Mucosa of stomach (tissue), 1 donor: Measurements from ENCODE around the gene BPIFB6.

ENCODE experiments used
- H3K27me3 ChIP-seq: one replicate; pipeline ENCODE4 v1.7.0; 2013; ENCODE audit warnings: mild to moderate bottlenecking, low read length; ENCODE audit not compliant: control insufficient read depth, insufficient read depth
- H3K36me3 ChIP-seq: one replicate; pipeline ENCODE4 v1.7.0; 2013; ENCODE audit warnings: low read length; ENCODE audit not compliant: control insufficient read depth, insufficient read depth
- H3K4me1 ChIP-seq: one replicate; pipeline ENCODE4 v1.7.0; 2013; ENCODE audit warnings: mild to moderate bottlenecking, low read length; ENCODE audit not compliant: control insufficient read depth, insufficient read depth
- H3K4me3 ChIP-seq: one replicate; pipeline ENCODE4 v1.7.0; 2013; ENCODE audit warnings: low read length
- H3K9ac ChIP-seq: one replicate; pipeline ENCODE4 v1.7.0; 2013; ENCODE audit warnings: mild to moderate bottlenecking, low read length, moderate library complexity
- H3K9me3 ChIP-seq: one replicate; pipeline ENCODE4 v1.7.0; 2013; ENCODE audit warnings: mild to moderate bottlenecking, low read length, moderate library complexity; ENCODE audit not compliant: control insufficient read depth
- donor health status: Pancreatic carcinoma.

BPIFB6 gene

DNA sequence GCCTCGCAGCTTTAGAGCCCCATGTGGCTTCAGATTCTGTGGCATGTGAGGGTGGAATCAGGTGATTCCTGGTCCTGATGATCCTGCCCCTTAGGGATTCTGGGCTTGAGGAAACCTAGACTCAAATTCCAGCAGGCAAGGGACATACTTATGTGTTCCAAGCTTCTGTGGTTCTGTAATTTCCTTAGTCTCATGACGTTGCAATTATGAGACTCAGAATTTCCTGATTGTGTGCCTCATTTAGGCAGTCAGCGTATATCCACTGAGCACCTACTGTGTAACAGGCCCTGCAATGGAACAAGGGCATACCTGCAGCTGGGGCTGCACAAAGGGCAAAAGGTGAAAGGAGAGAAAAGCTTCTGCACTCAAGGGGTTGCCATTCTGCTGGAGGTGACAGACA lies 36.4 kb downstream of the BPIFB6 start:
- Histone ChIP-seq H3K9me3 (no peaks in the 10 kb centered on the region), H3K4me1 (no peaks in the 10 kb centered on the region), H3K36me3 (no peaks in the 10 kb centered on the region), H3K4me3 (no peak overlapping the region), H3K9ac (no peak overlapping the region), H3K27me3 (no peaks in the 10 kb centered on the region)

DNA sequence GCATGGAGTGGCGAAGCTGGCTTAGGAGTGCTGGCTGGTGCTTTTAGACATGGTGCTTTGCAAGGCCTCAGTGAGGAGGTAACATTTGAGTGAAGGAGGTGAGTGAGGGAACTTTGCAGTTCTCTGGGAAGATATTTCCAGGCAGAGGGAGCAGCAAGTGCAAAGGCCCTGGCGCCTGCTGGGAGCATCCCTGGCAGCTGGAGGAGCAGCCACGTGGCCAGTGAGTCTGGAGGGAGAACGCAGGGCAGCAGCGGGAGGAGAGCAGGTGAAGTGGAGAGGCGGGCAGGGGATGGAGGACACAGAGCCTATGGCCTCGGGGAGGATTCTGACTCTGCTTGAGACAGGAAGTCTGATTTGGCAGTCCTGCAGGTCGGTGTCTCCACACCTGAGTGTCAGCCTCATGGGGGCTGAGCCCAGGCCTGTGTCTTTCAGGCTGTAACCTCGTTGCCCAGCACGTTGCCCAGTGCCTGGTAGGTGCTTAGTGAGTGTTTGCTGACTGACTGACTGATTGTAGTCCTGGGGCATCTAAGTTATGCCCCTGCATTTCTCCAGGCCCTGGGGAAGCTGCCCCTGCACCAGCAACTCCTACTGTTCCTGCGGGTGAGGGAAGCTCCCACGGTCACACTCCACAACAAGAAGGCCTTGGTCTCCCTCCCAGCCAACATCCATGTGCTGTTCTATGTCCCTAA lies 36.9 kb downstream of the BPIFB6 start:
- Histone ChIP-seq H3K36me3 (no peaks in the 10 kb centered on the region), H3K4me3 (no peak overlapping the region), H3K9me3 (no peaks in the 10 kb centered on the region), H3K9ac (no peak overlapping the region), H3K27me3 (no peaks in the 10 kb centered on the region), H3K4me1 (no peaks in the 10 kb centered on the region)

DNA sequence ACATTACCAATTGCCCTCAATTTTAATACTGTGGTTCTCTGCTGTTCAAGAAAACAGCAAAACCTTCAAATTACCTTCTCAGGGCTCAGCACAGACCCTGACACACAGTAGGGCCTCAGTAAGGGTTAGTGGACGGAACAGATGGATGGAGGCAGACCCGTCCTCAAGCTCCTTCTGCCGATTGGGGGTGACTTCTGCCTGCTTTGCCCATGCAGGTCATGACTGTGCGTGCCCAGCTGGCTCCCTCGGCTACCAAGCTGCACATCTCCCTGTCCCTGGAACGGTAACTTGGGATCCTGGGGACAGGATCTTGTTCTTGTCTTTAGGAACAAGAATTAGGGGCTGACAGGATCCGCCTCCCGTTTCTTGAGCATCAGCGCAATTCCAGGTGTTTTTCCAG lies 38.2 kb downstream of the BPIFB6 start:
- Histone ChIP-seq H3K27me3 (no peaks in the 10 kb centered on the region), H3K4me3 (no peak overlapping the region), H3K36me3 (no peaks in the 10 kb centered on the region), H3K9ac (no peak overlapping the region), H3K9me3 (no peaks in the 10 kb centered on the region), H3K4me1 (no peaks in the 10 kb centered on the region)

DNA sequence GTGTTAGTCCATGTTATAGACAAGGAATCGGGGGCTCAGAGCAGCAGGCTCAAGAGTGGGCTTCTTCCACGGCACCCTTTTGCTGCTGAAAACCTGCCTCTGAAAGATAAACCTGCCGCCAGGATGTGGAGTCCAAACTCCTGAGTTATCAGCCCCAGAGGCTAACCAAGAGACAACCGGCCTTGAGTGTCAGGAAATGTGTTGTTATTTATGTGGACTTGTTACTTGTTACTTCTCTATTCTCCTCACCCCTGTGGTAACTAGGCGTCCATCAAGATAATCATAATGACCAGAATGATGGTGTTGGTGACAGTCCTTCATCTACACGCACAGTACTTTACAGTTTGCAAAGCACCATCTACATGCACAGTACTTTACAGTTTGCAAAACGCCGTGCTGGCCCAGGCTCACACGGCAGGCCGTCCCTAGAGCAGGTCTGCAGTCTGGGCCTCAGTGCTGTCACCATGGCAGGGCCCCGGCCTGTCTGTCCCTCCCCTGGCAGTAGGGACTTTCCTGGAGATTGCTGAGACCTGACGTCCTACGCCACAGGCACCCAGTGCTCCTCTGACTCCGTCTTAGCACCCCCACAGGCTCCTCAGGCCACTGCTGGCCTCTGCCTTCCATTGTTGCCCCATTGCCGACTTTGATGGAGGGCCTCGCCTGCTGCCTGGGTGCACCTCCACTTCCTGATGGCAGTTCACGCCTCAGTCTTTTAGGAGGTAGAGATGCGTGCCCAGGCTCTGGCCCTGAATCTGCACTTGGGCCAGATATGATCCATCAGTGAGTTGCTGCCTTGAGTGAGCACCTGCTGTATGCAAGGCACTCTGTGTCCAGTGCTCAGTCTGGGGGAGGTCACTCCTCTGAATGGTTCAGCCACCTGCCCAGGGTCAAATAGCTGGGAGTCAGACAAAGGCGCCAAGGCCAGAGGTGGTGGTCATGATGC lies 38.9 kb downstream of the BPIFB6 start:
- Histone ChIP-seq H3K27me3 (no peaks in the 10 kb centered on the region), H3K4me3 (no peak overlapping the region), H3K4me1 (no peaks in the 10 kb centered on the region), H3K9me3 (no peaks in the 10 kb centered on the region), H3K9ac (no peak overlapping the region), H3K36me3 (no peaks in the 10 kb centered on the region)

DNA sequence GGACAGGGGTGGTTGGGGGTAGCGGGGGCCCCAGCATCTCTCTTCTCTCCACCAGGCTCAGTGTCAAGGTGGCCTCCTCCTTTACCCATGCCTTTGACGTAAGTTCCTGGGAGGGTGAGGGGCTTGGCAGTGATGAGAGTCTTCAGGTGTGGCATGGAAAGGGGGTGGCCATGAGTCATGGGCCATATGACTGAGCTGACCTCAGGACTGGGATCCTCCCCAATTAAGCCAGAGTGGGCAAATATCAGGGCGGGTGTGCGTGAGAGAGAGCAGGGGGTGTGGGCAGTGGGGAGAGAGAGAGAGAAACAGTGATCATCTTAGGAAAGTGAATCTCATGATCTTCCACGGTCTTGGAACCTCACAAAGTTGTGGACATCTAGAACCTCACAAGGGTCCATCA lies 39.8 kb downstream of the BPIFB6 start:
- Histone ChIP-seq H3K4me3 (no peak overlapping the region), H3K36me3 (no peaks in the 10 kb centered on the region), H3K9ac (no peak overlapping the region), H3K27me3 (no peaks in the 10 kb centered on the region), H3K9me3 (no peaks in the 10 kb centered on the region), H3K4me1 (no peaks in the 10 kb centered on the region)

DNA sequence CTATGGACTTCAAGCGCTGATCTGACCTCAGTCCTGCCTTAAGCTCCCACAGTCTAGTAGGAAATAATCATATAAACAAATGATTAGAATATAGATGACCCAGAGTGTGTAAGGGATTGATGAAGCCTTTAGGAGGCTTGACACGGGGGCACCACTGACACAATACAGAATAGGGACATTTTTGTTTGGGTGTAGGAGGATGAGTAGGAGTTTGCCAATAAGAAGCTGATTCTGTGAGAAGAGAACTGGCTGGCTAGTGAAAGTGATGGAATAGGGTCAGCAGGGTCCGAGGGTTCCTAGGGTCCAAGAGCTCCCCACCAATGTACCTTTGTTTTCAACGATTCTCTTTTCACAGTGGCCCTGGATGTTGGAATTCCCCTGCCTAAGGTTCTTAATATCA lies 40.9 kb downstream of the BPIFB6 start:
- Histone ChIP-seq H3K27me3 (peaks cover 3% of the 10 kb centered on the region), H3K4me1 (no peaks in the 10 kb centered on the region), H3K9ac (no peak overlapping the region), H3K36me3 (no peaks in the 10 kb centered on the region), H3K9me3 (no peaks in the 10 kb centered on the region), H3K4me3 (no peak overlapping the region)

DNA sequence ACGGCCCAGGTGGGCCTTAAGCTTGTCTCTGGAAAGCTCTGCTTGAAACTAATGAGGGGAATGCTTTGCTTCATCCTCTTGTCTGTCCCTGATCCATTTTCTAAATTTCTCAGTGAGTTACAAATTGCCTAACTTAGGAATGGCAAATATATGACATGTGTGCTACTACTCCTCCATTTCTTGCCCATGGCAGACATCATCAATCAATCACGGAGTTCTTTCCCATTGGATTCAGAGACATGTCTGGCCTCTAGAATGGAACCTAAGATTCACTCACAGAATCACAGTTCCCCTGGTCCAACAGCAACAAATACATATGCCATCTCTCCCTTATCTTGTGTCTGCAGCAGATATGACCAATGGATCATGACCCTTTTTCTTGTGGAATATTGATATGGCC lies 41.4 kb downstream of the BPIFB6 start:
- H3K27me3 ChIP-seq: peaks cover 4% of the 10 kb centered on the region

DNA sequence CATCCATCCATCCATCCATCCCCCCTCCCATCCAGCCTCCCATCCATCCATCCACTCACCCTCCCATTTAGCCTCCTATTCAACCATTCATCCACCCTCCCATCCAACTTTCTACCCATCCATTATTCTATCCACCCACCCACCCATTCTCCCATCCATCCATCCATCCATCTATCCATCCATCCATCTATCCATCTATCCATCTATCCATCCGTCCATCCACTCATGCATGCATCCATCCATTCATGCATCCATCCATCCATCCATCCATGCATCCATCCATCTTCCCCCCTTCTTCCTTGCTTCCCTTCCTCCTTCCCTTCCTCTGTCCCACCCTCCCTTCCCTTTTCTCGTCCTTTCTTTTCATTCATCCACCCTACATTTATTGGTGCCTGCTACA lies 43.2 kb downstream of the BPIFB6 start:
- Histone ChIP-seq H3K36me3 (no peaks in the 10 kb centered on the region), H3K9me3 (no peaks in the 10 kb centered on the region), H3K9ac (no peak overlapping the region), H3K27me3 (peaks cover 6% of the 10 kb centered on the region), H3K4me3 (no peak overlapping the region), H3K4me1 (no peaks in the 10 kb centered on the region)

More for the DNA sequence above, 41.4 kb downstream of the BPIFB6 start:
- no peak overlapping the region for H3K4me3 ChIP-seq
- no peaks in the 10 kb centered on the region for H3K4me1 ChIP-seq
- no peak overlapping the region for H3K9ac ChIP-seq
- H3K36me3 ChIP-seq: no peaks in the 10 kb centered on the region
- H3K9me3 ChIP-seq: no peaks in the 10 kb centered on the region

DNA sequence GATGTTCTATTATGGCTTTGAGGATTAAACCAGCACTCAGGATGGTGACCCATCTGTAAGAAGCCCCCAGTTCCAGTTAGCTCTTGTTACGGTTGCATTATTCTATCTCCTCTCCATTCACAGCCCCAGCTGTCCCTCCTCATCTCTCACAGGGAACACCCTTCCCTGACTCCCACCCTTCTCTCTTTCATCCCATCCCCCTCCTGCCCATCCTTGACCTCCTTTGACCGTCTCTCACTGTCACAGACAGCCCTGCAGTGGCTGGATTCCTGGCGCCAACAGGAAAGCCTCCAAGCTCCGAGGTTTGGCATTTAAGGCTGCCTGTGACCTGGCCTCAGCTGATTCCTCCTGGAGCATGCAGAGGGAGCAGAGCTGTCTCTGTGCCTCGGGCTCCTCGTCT lies 43.8 kb downstream of the BPIFB6 start:
- no peaks in the 10 kb centered on the region for H3K9me3 ChIP-seq
- H3K4me1 ChIP-seq: no peaks in the 10 kb centered on the region
- H3K36me3 ChIP-seq: no peaks in the 10 kb centered on the region
- no peak overlapping the region for H3K9ac ChIP-seq
- no peak overlapping the region for H3K4me3 ChIP-seq
- H3K27me3 ChIP-seq: peaks cover 6% of the 10 kb centered on the region

DNA sequence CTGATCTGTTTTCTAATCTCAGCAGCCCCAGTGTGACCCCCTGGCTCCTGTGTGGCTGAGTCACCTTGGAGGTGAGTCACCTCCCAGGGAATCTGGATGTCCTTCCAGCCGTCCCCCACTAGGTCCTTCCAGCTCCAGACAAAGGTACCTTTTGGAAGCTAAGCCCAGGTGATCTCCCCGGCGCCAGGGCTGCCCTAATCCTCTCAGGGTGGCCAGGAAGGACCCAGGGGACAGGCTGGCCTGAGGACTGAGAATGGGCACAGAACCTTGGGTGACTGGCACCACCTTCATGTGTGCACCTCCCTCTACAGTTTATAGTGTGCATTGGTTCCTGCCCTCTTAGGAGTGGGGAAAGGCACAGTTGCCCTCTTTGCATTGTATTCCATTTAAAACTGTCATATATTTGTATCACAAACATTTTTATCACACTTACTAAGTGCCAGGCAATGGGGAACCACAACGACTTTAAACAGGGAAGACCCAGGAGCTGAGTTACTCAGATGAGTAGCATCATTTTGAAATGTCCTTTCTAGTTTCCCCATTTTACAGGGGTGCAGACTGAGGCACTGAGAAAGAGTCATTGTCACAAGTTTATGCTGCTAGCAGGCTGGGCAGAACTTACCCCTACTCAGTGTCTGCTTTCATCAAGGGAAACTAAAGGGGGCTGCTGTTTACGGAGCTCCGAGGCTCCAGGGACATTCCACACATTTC lies 45.4 kb downstream of the BPIFB6 start:
- Histone ChIP-seq H3K36me3 (no peaks in the 10 kb centered on the region), H3K27me3 (peaks cover 6% of the 10 kb centered on the region), H3K4me1 (no peaks in the 10 kb centered on the region), H3K9ac (no peak overlapping the region), H3K4me3 (no peak overlapping the region), H3K9me3 (no peaks in the 10 kb centered on the region)

DNA sequence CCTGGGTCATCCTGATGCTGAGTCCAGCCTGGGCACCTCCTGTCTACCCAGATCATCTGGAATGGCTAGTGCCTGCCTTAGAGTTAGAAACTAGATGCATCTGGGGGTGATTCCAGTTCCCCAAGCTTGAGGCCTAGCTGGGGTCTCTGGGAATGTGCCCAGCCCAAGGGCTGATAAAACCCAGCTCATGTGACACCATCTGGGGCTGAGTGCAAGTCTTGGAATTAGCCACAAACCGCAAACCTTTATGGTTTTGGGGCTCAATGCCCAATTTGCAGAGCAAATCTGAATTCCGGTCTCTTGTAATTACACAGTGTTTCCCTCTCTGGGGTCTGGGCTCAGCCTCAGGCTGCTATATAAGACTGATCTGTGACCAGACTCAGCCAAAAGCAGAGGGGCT lies 47.8 kb downstream of the BPIFB6 start, which contains the start of gene BPIFB4:
BPIFB4 (plus strand) TSS at position 385 of the 400 bp plus-strand sequence. CDS start 1,884 bp downstream, outside the sequence.
- no peaks in the 10 kb centered on the region for H3K4me1 ChIP-seq
- H3K27me3 ChIP-seq: peaks cover 6% of the 10 kb centered on the region
- no peak within 1 kb of the TSS for H3K4me3 ChIP-seq
- H3K9me3 ChIP-seq: no peaks in the 10 kb centered on the region
- no peak within 1 kb of the TSS for H3K9ac ChIP-seq
- H3K36me3 ChIP-seq: no peaks in the 10 kb centered on the region
